ENCODE data around the gene KLRF2.

The KLRF2 gene

GRCh38 chr12:9940375-9940774 is 59.1 kb downstream of the KLRF2 start:
- no peak for DNase-seq

GRCh38 chr12:9941838-9942237 is 60.5 kb downstream of the KLRF2 start:
- no peak for DNase-seq

GRCh38 chr12:9943240-9943639 is 62.0 kb downstream of the KLRF2 start:
- no peak for DNase-seq

GRCh38 chr12:9944391-9944790 is 63.1 kb downstream of the KLRF2 start:
- no peak for DNase-seq

All from T1000 (cell line).